Activated CD8-positive, alpha-beta memory T cell treated with anti-CD3 and anti-CD28 coated beads, Interleukin-2, amount 10 ng/mL, durations not matched to agents 7 days and 5 days (primary cell): ENCODE results near the gene SLC8A2. TPM values are rescaled to one million over a fixed set of nuclear protein-coding genes. Genes with fewer than 3 reads are reported as not detected.

ENCODE experiments used
- ATAC-seq: fragments of 150-1000 bp; cut with Tn5 transposase; one replicate; pipeline ENCODE4 v1.10.0; 2021; ENCODE audit warnings: moderate library complexity
- CTCF ChIA-PET: fragments of 350-600 bp; sonication (Branson Sonifier 250); formaldehyde crosslinking; loops from one replicate; lab custom pipeline; 2021; ENCODE audit warnings: antibody characterized with exemption; lab: Charles Lee
- DNase-seq: peaks from one replicate; pipeline ENCODE4 v3.0.0-alpha.2; 2020
- H3K27ac Mint-ChIP-seq: one replicate; pipeline ENCODE4 v1.8.0; 2021; ENCODE audit warnings: mild to moderate bottlenecking, mixed read lengths
- H3K27me3 Mint-ChIP-seq: one replicate; pipeline ENCODE4 v1.8.0; 2021; ENCODE audit warnings: mixed read lengths
- H3K36me3 Mint-ChIP-seq: one replicate; pipeline ENCODE4 v1.8.0; 2021; ENCODE audit warnings: mild to moderate bottlenecking, mixed read lengths
- H3K4me1 Mint-ChIP-seq: one replicate; pipeline ENCODE4 v1.8.0; 2021; ENCODE audit warnings: mixed read lengths
- H3K4me3 Mint-ChIP-seq: one replicate; pipeline ENCODE4 v1.8.0; 2021; ENCODE audit warnings: mild to moderate bottlenecking, moderate library complexity, mixed read lengths
- H3K9me3 Mint-ChIP-seq: one replicate; pipeline ENCODE4 v1.8.0; 2022; ENCODE audit warnings: low read depth, mixed read lengths
- total RNA-seq, 2 experiments: library from RNA; stranded (reverse); gene quantifications; one replicate each; pipeline ENCODE4 v1.2.3, GENCODE V29; 2021

SLC8A2 gene
- total RNA-seq, 2 experiments from 2014 or later: 0.14 to 0.32 TPM

- ATAC-seq (no peak), DNase-seq (no peak)
- no peaks in the 10 kb centered on the region for H3K9me3 Mint-ChIP-seq
- CTCF ChIA-PET: no interaction called here
- H3K27ac Mint-ChIP-seq: no peak overlapping the region
- peaks cover 2% of the 10 kb centered on the region for H3K4me1 Mint-ChIP-seq
- peaks cover 35% of the 10 kb centered on the region for H3K27me3 Mint-ChIP-seq
- no peaks in the 10 kb centered on the region for H3K36me3 Mint-ChIP-seq
- H3K4me3 Mint-ChIP-seq: no peak overlapping the region
Measured at GRCh38 chr19:47456721-47457474, 14.8 kb downstream of the SLC8A2 start.

GRCh38 chr19:47450478-47450877 lies 21.2 kb downstream of the SLC8A2 start:
- ATAC-seq: no peak
- Mint-ChIP-seq H3K4me3 (no peak overlapping the region), H3K9me3 (no peaks in the 10 kb centered on the region), H3K4me1 (peaks cover 19% of the 10 kb centered on the region), H3K27ac (no peak overlapping the region), H3K36me3 (peaks cover 2% of the 10 kb centered on the region), H3K27me3 (peaks cover 55% of the 10 kb centered on the region)
- DNase-seq: no peak
- CTCF ChIA-PET: interaction anchor here (0.8 to 1.7 kb wide), 4 partner anchors 14 to 256 kb away, joined by 3 to 6 read pairs (median 4); partner anchors contain the start of gene KPTN

- no peak overlapping the region for H3K27ac Mint-ChIP-seq
- peaks cover 60% of the 10 kb centered on the region for H3K27me3 Mint-ChIP-seq
- CTCF ChIA-PET: interaction anchor here (0.7 to 4.6 kb wide), 3 partner anchors 9 to 259 kb away, joined by 3 to 40 read pairs (median 4); no protein-coding TSS in a partner anchor
- no peaks in the 10 kb centered on the region for H3K9me3 Mint-ChIP-seq
- peaks cover 36% of the 10 kb centered on the region for H3K4me1 Mint-ChIP-seq
- DNase-seq (no peak), ATAC-seq (no peak)
- peaks cover 2% of the 10 kb centered on the region for H3K36me3 Mint-ChIP-seq
- H3K4me3 Mint-ChIP-seq: no peak overlapping the region
Measured at GRCh38 chr19:47448360-47448727, 23.3 kb downstream of the SLC8A2 start.

DNA sequence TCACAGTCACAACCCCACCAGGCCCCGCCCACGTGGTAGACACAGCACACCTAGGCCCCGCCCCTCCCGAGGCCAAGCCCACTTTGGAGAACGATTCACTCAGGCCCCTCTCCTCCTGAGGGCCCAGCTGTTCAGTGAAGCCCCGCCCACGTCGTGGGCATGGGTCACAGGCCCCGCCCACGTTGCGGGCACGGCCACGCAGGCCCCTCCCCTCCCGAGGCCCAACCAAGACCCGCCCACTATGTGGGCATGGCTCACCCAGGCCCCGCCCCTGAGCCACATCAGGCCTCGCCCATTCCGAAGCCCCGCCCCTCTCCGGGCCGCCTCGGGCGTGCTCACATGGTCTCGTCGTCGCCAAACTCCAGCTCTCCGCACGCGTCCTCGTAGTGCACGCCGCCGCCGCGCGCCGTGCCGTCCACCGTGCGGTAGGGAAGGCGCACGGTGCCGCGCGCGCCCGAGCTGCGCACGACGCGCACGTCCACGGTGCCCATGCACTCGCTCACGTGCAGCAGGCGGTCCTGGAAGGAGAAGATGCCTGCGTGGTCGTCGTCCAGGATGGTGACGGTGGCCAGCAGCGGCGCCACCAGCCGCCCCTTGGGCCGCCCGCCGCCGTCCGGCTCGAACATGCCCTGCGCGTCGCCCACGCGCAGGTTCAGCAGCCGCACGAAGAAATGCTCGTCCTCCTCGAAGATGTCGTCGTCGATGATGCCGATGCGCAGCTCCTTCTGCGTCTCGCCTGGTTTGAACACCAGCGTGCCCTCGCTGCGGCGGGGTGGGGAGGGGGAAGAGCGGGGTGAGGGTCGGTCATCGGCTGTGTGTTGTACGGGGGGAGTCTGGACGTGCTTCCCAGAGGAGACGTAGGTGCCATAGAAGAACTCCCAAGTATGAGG lies 24.0 kb downstream of the SLC8A2 start:
- Mint-ChIP-seq H3K9me3 (no peaks in the 10 kb centered on the region), H3K27ac (no peak overlapping the region)
- CTCF ChIA-PET: interaction anchor here (0.6 to 4.6 kb wide), 5 partner anchors 12 to 259 kb away, joined by 3 to 40 read pairs (median 5); partner anchors contain the start of gene DHX34

GRCh38 chr19:47446534-47447469 lies 24.9 kb downstream of the SLC8A2 start:
- peaks cover 71% of the 10 kb centered on the region for H3K27me3 Mint-ChIP-seq
- CTCF ChIA-PET: interaction anchor here (0.6 to 4.6 kb wide), 6 partner anchors 11 to 253 kb away, joined by 3 to 40 read pairs (median 4); partner anchors contain the start of genes DHX34 and KPTN
- H3K4me3 Mint-ChIP-seq: peak overlapping the region; percentile 39
- H3K27ac Mint-ChIP-seq: peak overlapping the region; percentile 30
- peaks cover 40% of the 10 kb centered on the region for H3K4me1 Mint-ChIP-seq
- no peaks in the 10 kb centered on the region for H3K9me3 Mint-ChIP-seq
- H3K36me3 Mint-ChIP-seq: peaks cover 2% of the 10 kb centered on the region
- peak; percentile 49 for ATAC-seq
- DNase-seq: peak; percentile 61

More for the DNA sequence above, 24.0 kb downstream of the SLC8A2 start:
- DNase-seq (peak; percentile 76), ATAC-seq (peak; percentile 80)
- Mint-ChIP-seq H3K4me3 (peak overlapping the region; percentile 39), H3K36me3 (peaks cover 2% of the 10 kb centered on the region), H3K27me3 (peaks cover 66% of the 10 kb centered on the region), H3K4me1 (peaks cover 40% of the 10 kb centered on the region)

GRCh38 chr19:47445937-47446402 lies 25.7 kb downstream of the SLC8A2 start:
- CTCF ChIA-PET: interaction anchor here (1.1 to 4.6 kb wide), 5 partner anchors 10 to 254 kb away, joined by 4 to 40 read pairs (median 5); partner anchors contain the start of gene KPTN
- ATAC-seq (peak; percentile 40), DNase-seq (peak; percentile 71)
- H3K27ac Mint-ChIP-seq: no peak overlapping the region
- H3K4me1 Mint-ChIP-seq: peaks cover 40% of the 10 kb centered on the region
- no peak overlapping the region for H3K4me3 Mint-ChIP-seq
- peaks cover 2% of the 10 kb centered on the region for H3K36me3 Mint-ChIP-seq
- H3K9me3 Mint-ChIP-seq: no peaks in the 10 kb centered on the region
- peaks cover 77% of the 10 kb centered on the region for H3K27me3 Mint-ChIP-seq

DNA sequence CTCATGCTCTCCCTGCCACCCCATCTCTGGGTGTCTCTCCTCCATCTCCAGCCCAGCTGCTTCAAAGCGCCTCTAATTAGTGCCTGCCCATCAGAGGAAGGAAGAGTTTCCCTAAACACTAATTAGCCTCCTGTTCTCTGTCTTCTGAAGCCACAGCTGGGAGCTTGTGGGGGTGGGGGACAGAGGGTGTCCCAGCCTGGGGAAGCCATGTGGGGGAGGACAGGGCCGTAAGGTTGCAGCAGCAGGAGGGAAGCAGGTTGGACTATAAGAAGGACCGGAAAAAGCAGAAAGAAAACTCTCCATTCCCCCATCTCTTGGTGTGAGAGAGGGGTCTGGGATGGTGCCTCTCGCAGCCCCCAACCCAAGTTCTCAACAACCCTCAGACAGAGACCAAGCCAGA lies 26.2 kb downstream of the SLC8A2 start:
- Mint-ChIP-seq H3K9me3 (no peaks in the 10 kb centered on the region), H3K36me3 (peaks cover 2% of the 10 kb centered on the region), H3K4me3 (no peak overlapping the region), H3K4me1 (peaks cover 40% of the 10 kb centered on the region), H3K27me3 (peaks cover 76% of the 10 kb centered on the region), H3K27ac (no peak overlapping the region)
- ATAC-seq (no peak), DNase-seq (no peak)
- CTCF ChIA-PET: interaction anchor here (1.1 to 4.6 kb wide), 4 partner anchors 10 to 254 kb away, joined by 4 to 40 read pairs (median 6); no protein-coding TSS in a partner anchor

DNA sequence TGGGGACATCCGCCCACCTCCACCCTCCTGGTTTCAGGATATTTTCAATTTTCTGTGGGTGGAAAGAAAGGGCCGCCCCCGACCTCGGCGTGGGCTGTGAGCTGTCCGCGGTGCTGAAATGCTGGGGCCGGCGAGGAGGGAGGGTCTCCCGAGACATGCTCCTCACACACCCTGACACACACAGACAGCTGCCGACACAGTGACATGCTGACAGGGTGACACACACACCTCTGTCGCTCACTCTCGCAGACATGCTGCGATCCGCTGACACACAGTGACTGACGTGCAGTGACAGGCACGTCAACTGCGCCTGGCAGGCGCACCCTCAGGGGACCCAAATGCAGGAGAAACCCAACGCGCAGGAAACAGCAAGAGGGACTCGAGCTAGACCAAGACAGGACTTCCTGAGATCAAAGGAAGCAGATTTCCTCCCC lies 27.3 kb downstream of the SLC8A2 start:
- H3K27ac Mint-ChIP-seq: no peak overlapping the region
- ATAC-seq: no peak
- no peaks in the 10 kb centered on the region for H3K9me3 Mint-ChIP-seq
- no peak for DNase-seq
- H3K4me3 Mint-ChIP-seq: no peak overlapping the region
- H3K27me3 Mint-ChIP-seq: peaks cover 74% of the 10 kb centered on the region
- peaks cover 40% of the 10 kb centered on the region for H3K4me1 Mint-ChIP-seq
- peaks cover 2% of the 10 kb centered on the region for H3K36me3 Mint-ChIP-seq
- CTCF ChIA-PET: interaction anchor here (1.8 to 2.4 kb wide), 2 partner anchors 15 to 16 kb away, joined by 5 to 8 read pairs; no protein-coding TSS in a partner anchor

DNA sequence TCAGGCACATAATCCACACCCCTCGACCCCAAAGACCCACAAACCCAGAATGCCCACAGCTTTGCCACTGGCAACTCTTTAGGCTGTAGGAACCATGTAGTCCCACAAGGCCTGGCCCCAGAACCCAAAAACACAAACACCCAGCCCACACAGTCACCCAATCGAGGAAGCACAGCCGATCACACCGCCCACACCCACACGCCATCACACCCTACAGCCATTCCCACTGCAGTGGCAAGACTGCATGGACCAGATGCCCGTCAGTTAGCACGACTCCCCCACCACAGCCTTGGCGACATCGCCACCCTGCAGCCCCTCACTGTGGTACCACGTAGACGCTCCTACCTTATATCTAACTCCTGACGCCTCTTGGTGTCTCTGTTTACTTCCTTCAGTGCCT lies 28.4 kb downstream of the SLC8A2 start:
- peaks cover 2% of the 10 kb centered on the region for H3K36me3 Mint-ChIP-seq
- no peak overlapping the region for H3K27ac Mint-ChIP-seq
- CTCF ChIA-PET: interaction anchor here (0.7 to 16.9 kb wide), 3 partner anchors 15 to 261 kb away, joined by 3 to 408 read pairs (median 8); partner anchors contain the start of gene EHD2
- no peak for ATAC-seq
- peaks cover 70% of the 10 kb centered on the region for H3K27me3 Mint-ChIP-seq
- peaks cover 40% of the 10 kb centered on the region for H3K4me1 Mint-ChIP-seq
- no peak for DNase-seq
- no peaks in the 10 kb centered on the region for H3K9me3 Mint-ChIP-seq
- no peak overlapping the region for H3K4me3 Mint-ChIP-seq

- CTCF ChIA-PET: interaction anchor here (0.8 to 16.9 kb wide), 6 partner anchors 9 to 266 kb away, joined by 3 to 408 read pairs (median 5); partner anchors contain the start of genes EHD2, KPTN and NAPA
- Mint-ChIP-seq H3K4me1 (peaks cover 40% of the 10 kb centered on the region), H3K27ac (no peak overlapping the region), H3K36me3 (no peaks in the 10 kb centered on the region), H3K27me3 (peaks cover 51% of the 10 kb centered on the region), H3K9me3 (no peaks in the 10 kb centered on the region), H3K4me3 (no peak overlapping the region)
- ATAC-seq (no peak), DNase-seq (no peak)
Measured at GRCh38 chr19:47438793-47439220, 32.9 kb downstream of the SLC8A2 start.

DNA sequence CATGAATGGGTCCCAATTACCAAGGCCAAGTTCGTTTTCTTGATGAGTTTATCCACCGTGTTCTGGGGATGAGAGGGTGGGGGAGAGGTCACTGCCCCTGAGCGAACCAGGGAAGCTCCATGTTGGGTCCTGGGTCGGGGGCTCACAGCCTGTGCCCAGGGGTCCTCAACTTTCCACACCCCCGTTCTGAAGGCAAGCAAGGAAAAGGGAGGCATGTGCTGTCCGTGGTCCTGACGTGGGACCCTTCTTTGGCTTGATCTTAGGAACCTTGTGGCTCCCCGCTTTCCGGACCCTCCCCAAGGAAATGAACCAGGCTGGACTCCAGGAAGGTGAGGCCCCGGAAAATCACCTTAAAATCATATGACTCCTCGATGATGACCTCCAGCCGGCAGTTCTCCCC lies 34.2 kb downstream of the SLC8A2 start:
- no peak for ATAC-seq

More for the DNA sequence above, 34.2 kb downstream of the SLC8A2 start:
- Mint-ChIP-seq H3K4me1 (peaks cover 44% of the 10 kb centered on the region), H3K36me3 (no peaks in the 10 kb centered on the region), H3K9me3 (no peaks in the 10 kb centered on the region), H3K27ac (no peak overlapping the region), H3K27me3 (peaks cover 41% of the 10 kb centered on the region), H3K4me3 (no peak overlapping the region)
- DNase-seq: no peak
- CTCF ChIA-PET: interaction anchor here (0.8 to 16.9 kb wide), 9 partner anchors 9 to 278 kb away, joined by 3 to 408 read pairs (median 6); partner anchors contain the start of genes EHD2, INAFM1, KPTN and NAPA
